Prostate gland (tissue), 2 donors: ENCODE measurements around the gene RHBDD3. TPM values are rescaled to one million over a fixed set of nuclear protein-coding genes. Genes with fewer than 3 reads are reported as not detected.
"Not testable (repeated sequence)": the region's sequence is repeated elsewhere in the genome, so short reads cannot be mapped to it uniquely, and the experiment has no call there.

ENCODE experiments used
- DNase-seq: peaks from one replicate; pipeline ENCODE4 v3.0.0-alpha.2; 2019; ENCODE audit warnings: low spot score
- H3K27ac ChIP-seq, 2 donors: fragments of 200-600 bp; sonication (generic); 2 replicates each; pipeline ENCODE4 v1.5.1; 2017 to 2019
- H3K27me3 ChIP-seq: fragments of 200-600 bp; sonication (generic); replicated peaks from 2 replicates; pipeline ENCODE4 v1.5.1; 2019; ENCODE audit not compliant: insufficient read depth
- H3K36me3 ChIP-seq, 2 donors: fragments of 200-600 bp; sonication (generic); 1 replicate in 1 of 2; 2 replicates in 1 of 2; pipeline versions ENCODE4 v1.5.1 to v1.8.1; 2017 to 2019
- H3K4me1 ChIP-seq: fragments of 200-600 bp; sonication (generic); replicated peaks from 2 replicates; pipeline ENCODE4 v1.5.1; 2019
- H3K4me3 ChIP-seq, 2 donors: fragments of 200-600 bp; sonication (generic); 2 replicates each; pipeline ENCODE4 v1.5.1; 2017 to 2019
- H3K9me3 ChIP-seq: fragments of 200-600 bp; sonication (generic); 2 replicates; pipeline ENCODE4 v1.5.1; 2017
- POLR2A ChIP-seq: fragments of 450-650 bp; IDR thresholded peaks from one replicate; pipeline ENCODE4 v1.6.1; 2016; ENCODE audit warnings: antibody characterized with exemption, mild to moderate bottlenecking
- POLR2AphosphoS5 ChIP-seq: sonication (generic); formaldehyde crosslinking; IDR thresholded peaks from one replicate; pipeline ENCODE4 v1.6.1; 2017; ENCODE audit warnings: antibody characterized with exemption
- WGBS: methylation state at CpG from one replicate; pipeline ENCODE4 v1.1.5; 2018; 5-methylcytosine and 5-hydroxymethylcytosine counted together
- intact Hi-C: fragments of 100-400 bp; cut with DNase I; formaldehyde crosslinking; loops from one replicate; pipeline ENCODE4 v1.14.2; 2022
- total RNA-seq, 2 donors: library from RNA; depleted of rRNA; stranded (reverse); fragments of >200 nt; gene quantifications; one replicate each; pipeline ENCODE4 v1.1.0, GENCODE V29; 2016
- TF ChIP-seq, protein P1 (sequence below), 4 experiments: fragments of 200-600 bp in 2 of 4; fragments of 450-650 bp in 2 of 4; sonication (generic) in 2 of 4; IDR thresholded peaks; 1 replicate in 3 of 4; 2 replicates in 1 of 4; pipeline ENCODE4 v1.5.1; 2016 to 2019; ENCODE audit warnings: antibody characterized with exemption in 4 of 4, mild to moderate bottlenecking in 2 of 4, moderate library complexity in 2 of 4

RHBDD3 gene
- total RNA-seq, 2 donors from 2014 or later: 66.9 to 74.6 TPM

- TF ChIP-seq, protein P1, sequence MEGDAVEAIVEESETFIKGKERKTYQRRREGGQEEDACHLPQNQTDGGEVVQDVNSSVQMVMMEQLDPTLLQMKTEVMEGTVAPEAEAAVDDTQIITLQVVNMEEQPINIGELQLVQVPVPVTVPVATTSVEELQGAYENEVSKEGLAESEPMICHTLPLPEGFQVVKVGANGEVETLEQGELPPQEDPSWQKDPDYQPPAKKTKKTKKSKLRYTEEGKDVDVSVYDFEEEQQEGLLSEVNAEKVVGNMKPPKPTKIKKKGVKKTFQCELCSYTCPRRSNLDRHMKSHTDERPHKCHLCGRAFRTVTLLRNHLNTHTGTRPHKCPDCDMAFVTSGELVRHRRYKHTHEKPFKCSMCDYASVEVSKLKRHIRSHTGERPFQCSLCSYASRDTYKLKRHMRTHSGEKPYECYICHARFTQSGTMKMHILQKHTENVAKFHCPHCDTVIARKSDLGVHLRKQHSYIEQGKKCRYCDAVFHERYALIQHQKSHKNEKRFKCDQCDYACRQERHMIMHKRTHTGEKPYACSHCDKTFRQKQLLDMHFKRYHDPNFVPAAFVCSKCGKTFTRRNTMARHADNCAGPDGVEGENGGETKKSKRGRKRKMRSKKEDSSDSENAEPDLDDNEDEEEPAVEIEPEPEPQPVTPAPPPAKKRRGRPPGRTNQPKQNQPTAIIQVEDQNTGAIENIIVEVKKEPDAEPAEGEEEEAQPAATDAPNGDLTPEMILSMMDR (IDR thresholded peaks at IDR 0.05): no peak
- TF ChIP-seq POLR2A: no peak
- no peak for TF ChIP-seq POLR2AphosphoS5
- DNase-seq: no peak
- no peaks in the 10 kb centered on the region for H3K9me3 ChIP-seq
- H3K27me3 ChIP-seq: no peaks in the 10 kb centered on the region
- H3K27ac ChIP-seq: no peak overlapping the region
- intact Hi-C loops: loop anchor here (5.0 to 10.0 kb wide), 3 partner anchors 170 to 643 kb away; partner anchors contain the start of gene KREMEN1
- H3K4me1 ChIP-seq: no peaks in the 10 kb centered on the region
- 69% methylated on average over 7 of the region's 7 CpGs for whole genome bisulfite sequencing
- H3K4me3 ChIP-seq: no peak overlapping the region
- no peaks in the 10 kb centered on the region for H3K36me3 ChIP-seq
These were observed 22.8 kb downstream of the RHBDD3 start for GRCh38 chr22:29244785-29245625.

GRCh38 chr22:29243874-29244446 lies 23.8 kb downstream of the RHBDD3 start:
- intact Hi-C loops: loop anchor here (5.0 to 10.0 kb wide), 2 partner anchors 169 to 392 kb away; partner anchors contain the start of gene KREMEN1
- 87% methylated on average over 11 of the region's 11 CpGs for WGBS
- Histone ChIP-seq H3K27ac (no peak overlapping the region), H3K27me3 (no peaks in the 10 kb centered on the region), H3K4me3 (no peak overlapping the region), H3K36me3 (no peaks in the 10 kb centered on the region), H3K4me1 (no peaks in the 10 kb centered on the region), H3K9me3 (no peaks in the 10 kb centered on the region)
- no peak for DNase-seq
- TF ChIP-seq POLR2A: no peak
- TF ChIP-seq, protein P1 (IDR thresholded peaks at IDR 0.05): no peak
- no peak for TF ChIP-seq POLR2AphosphoS5

DNA sequence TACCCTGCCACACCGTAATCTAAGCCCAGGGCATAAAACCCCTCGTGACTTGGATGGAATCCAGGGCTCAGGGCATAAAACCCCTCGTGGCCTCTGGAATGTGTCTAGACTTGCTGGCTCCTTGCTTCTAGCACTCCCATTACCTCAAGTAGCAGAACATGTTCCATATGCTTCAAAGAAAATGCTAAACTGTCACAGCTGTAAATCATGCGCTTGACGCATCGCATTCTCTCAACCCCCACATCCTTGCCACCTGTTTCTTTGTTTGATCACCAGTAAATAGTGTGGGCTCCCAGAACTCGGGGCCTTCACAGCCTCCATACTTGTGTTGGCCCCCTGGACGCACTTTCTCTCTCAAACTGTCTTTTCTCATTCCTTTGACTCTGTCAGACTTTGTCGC lies 27.3 kb downstream of the RHBDD3 start:
- not testable (repeated sequence) for H3K4me1 ChIP-seq, H3K9me3 ChIP-seq, H3K27ac ChIP-seq, DNase-seq, H3K36me3 ChIP-seq, H3K4me3 ChIP-seq, H3K27me3 ChIP-seq
- intact Hi-C loops: loop anchor here (5.0 to 10.0 kb wide), 2 partner anchors 166 to 388 kb away; partner anchors contain the start of gene KREMEN1
- WGBS: 61% methylated on average over 9 of the region's 9 CpGs

DNA sequence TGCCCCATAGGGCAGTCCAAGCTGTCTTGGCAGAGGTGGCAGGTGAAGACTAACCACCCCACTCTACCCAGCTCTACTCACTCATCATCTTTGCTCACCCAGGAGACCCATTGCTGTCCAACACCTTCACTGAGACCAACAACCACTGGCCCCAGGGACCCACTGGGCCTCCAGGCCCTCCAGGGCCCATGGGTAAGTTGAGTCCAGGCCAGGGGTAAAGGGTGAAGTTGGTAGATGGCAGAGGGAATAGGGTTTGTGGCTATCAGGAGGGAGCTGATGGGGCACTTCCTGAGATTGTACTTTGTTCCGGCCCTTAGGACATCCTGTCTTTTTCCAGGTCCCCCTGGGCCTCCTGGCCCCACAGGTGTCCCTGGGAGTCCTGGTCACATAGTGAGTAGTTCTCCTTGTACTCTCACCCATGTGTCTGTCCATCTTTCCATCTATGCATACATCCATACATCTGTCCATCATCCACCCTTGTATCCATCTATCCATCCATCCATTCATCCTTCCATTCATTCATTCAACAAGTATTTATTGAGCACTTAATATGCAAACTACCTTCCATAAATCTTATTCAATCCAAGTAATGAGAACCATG lies 34.4 kb downstream of the RHBDD3 start:
- intact Hi-C loops: no loop called here

More for the DNA sequence above, 34.4 kb downstream of the RHBDD3 start:
- TF ChIP-seq POLR2AphosphoS5 (no peak), POLR2A (no peak)
- TF ChIP-seq, protein P1 (IDR thresholded peaks at IDR 0.05): no peak
- H3K27ac ChIP-seq: no peak overlapping the region
- no peak for DNase-seq
- no peaks in the 10 kb centered on the region for H3K4me1 ChIP-seq
- WGBS: 93% methylated on average over 1 of the region's 1 CpG
- H3K36me3 ChIP-seq: no peaks in the 10 kb centered on the region
- H3K9me3 ChIP-seq: no peaks in the 10 kb centered on the region
- no peak overlapping the region for H3K4me3 ChIP-seq
- H3K27me3 ChIP-seq: no peaks in the 10 kb centered on the region
